PC-3 (cell line): ENCODE measurements around the gene SLIT1.

ENCODE experiments used
- EZH2 ChIP-seq: fragments of 300-600 bp; sonication (generic); IDR thresholded peaks from one replicate; pipeline ENCODE4 v1.6.1; 2017; ENCODE audit warnings: antibody characterized with exemption, mild to moderate bottlenecking, low read length; ENCODE audit not compliant: unreplicated experiment
- EZH2phosphoT487 ChIP-seq: fragments of 300-600 bp; sonication (generic); IDR thresholded peaks from 2 replicates; pipeline ENCODE4 v1.6.1; 2018; ENCODE audit warnings: mild to moderate bottlenecking, antibody characterized with exemption, low read length, borderline replicate concordance
- TF ChIP-seq, protein P1 (sequence below): fragments of 300-600 bp; sonication (generic); conservative IDR thresholded peaks from 2 replicates; pipeline ENCODE4 v1.5.1; 2017; ENCODE audit warnings: antibody characterized with exemption, low read depth, mild to moderate bottlenecking, low read length

DNA sequence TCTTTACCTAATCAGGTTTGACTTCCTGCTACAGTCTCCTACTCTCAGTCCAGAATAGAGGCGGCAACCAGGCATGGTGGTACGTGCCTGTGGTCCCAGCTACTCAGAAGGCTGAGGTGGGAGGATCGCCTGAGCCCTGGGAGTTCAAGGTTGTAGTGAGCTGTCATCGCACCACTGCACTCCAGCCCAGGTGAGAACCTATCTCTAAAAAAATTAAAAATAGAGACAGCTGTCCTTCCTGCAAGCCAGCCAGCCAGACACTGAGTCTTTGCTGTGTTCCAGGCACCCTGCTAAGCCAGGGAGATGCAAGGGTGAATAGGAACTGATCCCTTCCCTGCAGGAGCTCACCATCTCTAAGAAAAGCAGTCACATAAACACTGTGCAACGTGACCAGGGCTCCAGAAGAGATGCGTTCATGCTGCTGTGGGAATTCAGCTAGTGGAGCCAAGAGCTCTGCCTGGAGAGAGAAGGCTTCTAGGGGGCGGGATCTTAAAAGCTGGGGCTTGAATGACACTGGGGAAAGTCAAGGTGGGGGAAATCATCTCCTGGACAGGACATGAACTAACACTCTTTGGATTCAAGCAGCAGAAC lies 22.1 kb upstream of the SLIT1 start:
- TF ChIP-seq, protein P1, sequence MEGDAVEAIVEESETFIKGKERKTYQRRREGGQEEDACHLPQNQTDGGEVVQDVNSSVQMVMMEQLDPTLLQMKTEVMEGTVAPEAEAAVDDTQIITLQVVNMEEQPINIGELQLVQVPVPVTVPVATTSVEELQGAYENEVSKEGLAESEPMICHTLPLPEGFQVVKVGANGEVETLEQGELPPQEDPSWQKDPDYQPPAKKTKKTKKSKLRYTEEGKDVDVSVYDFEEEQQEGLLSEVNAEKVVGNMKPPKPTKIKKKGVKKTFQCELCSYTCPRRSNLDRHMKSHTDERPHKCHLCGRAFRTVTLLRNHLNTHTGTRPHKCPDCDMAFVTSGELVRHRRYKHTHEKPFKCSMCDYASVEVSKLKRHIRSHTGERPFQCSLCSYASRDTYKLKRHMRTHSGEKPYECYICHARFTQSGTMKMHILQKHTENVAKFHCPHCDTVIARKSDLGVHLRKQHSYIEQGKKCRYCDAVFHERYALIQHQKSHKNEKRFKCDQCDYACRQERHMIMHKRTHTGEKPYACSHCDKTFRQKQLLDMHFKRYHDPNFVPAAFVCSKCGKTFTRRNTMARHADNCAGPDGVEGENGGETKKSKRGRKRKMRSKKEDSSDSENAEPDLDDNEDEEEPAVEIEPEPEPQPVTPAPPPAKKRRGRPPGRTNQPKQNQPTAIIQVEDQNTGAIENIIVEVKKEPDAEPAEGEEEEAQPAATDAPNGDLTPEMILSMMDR = no peak
- TF ChIP-seq EZH2 = no peak
- no peak for TF ChIP-seq EZH2phosphoT487
